GM23338 (cell line): Measurements from ENCODE around the gene RBPJ. TPM values are rescaled to one million over a fixed set of nuclear protein-coding genes. Genes with fewer than 3 reads are reported as not detected.

Experiments used
- ATAC-seq: fragments of 200-7000 bp; cut with Tn5 transposase; 3 replicates; pipeline ENCODE4 v1.9.1; 2020
- DNase-seq: peaks from one replicate; pipeline ENCODE4 v3.0.0-alpha.2; 2015; ENCODE audit warnings: low spot score
- H2AFZ ChIP-seq: fragments of 200-600 bp; sonication (generic); 2 replicates; pipeline ENCODE4 v1.8.0; 2016; ENCODE audit warnings: antibody characterized with exemption, mild to moderate bottlenecking, moderate library complexity
- H3F3A ChIP-seq: fragments of 200-600 bp; sonication (generic); replicated peaks from 2 replicates; pipeline ENCODE4 v1.8.0; 2017; ENCODE audit warnings: antibody characterized with exemption, mixed run types, low read depth
- H3K27ac ChIP-seq: fragments of 200-600 bp; sonication (generic); 2 replicates; pipeline ENCODE4 v1.6.1; 2016; ENCODE audit warnings: low read depth
- H3K27me3 ChIP-seq: fragments of 200-600 bp; sonication (generic); 2 replicates; pipeline ENCODE4 v1.8.0; 2016; ENCODE audit warnings: mild to moderate bottlenecking, mixed run types, moderate library complexity; ENCODE audit not compliant: insufficient read depth
- H3K36me3 ChIP-seq: fragments of 200-600 bp; sonication (generic); 2 replicates; pipeline ENCODE4 v1.8.0; 2016; ENCODE audit warnings: mild to moderate bottlenecking; ENCODE audit not compliant: insufficient read depth
- H3K4me1 ChIP-seq: fragments of 200-600 bp; sonication (generic); 2 replicates; pipeline ENCODE4 v1.8.0; 2016; ENCODE audit warnings: mild to moderate bottlenecking, moderate library complexity; ENCODE audit not compliant: insufficient read depth
- H3K4me2 ChIP-seq: fragments of 200-600 bp; sonication (generic); 2 replicates; pipeline ENCODE4 v1.7.1; 2017; ENCODE audit warnings: mixed run types
- H3K4me3 ChIP-seq: fragments of 200-600 bp; sonication (generic); 2 replicates; pipeline ENCODE4 v1.6.1; 2016; ENCODE audit warnings: mixed run types
- H3K79me2 ChIP-seq: fragments of 200-600 bp; sonication (generic); replicated peaks from 2 replicates; pipeline ENCODE4 v1.8.0; 2017; ENCODE audit warnings: mild to moderate bottlenecking; ENCODE audit not compliant: insufficient read depth
- H3K9me2 ChIP-seq: fragments of 200-600 bp; sonication (generic); 2 replicates; pipeline ENCODE4 v1.8.0; 2017; ENCODE audit not compliant: insufficient read depth
- H4K20me1 ChIP-seq: fragments of 200-600 bp; sonication (generic); replicated peaks from 2 replicates; pipeline ENCODE4 v1.8.0; 2017; ENCODE audit warnings: mild to moderate bottlenecking; ENCODE audit not compliant: insufficient read depth
- H3K27ac Mint-ChIP-seq: 2 replicates; pipeline ENCODE4 v1.8.0; 2020; ENCODE audit warnings: inconsistent platforms, mild to moderate bottlenecking, moderate library complexity, mixed read lengths
- H3K27me3 Mint-ChIP-seq: 3 replicates; pipeline ENCODE4 v1.8.0; 2022; ENCODE audit warnings: low read depth, mild to moderate bottlenecking, moderate library complexity, mixed read lengths, inconsistent platforms; ENCODE audit not compliant: insufficient read depth, poor library complexity
- H3K36me3 Mint-ChIP-seq: 3 replicates; pipeline ENCODE4 v1.8.0; 2021; ENCODE audit warnings: low read depth, mild to moderate bottlenecking, inconsistent platforms, moderate library complexity, mixed read lengths
- H3K4me1 Mint-ChIP-seq: 3 replicates; pipeline ENCODE4 v1.8.0; 2020; ENCODE audit warnings: mild to moderate bottlenecking, inconsistent platforms, mixed read lengths
- H3K4me3 Mint-ChIP-seq: 3 replicates; pipeline ENCODE4 v1.8.0; 2021; ENCODE audit warnings: moderate library complexity, mild to moderate bottlenecking, inconsistent platforms, mixed read lengths
- H3K9me3 Mint-ChIP-seq: 3 replicates; pipeline ENCODE4 v1.8.0; 2020; ENCODE audit warnings: moderate library complexity, mild to moderate bottlenecking, inconsistent platforms, mixed read lengths
- NANOG ChIP-seq: IDR thresholded peaks from 2 replicates; pipeline ENCODE4 v1.6.1; 2016; ENCODE audit warnings: antibody characterized with exemption, borderline replicate concordance
- POLR2AphosphoS5 ChIP-seq: IDR thresholded peaks from 2 replicates; pipeline ENCODE4 v1.6.1; 2016; ENCODE audit warnings: antibody characterized with exemption, low read depth
- STAT1 ChIP-seq: IDR thresholded peaks from one replicate; pipeline ENCODE4 v1.6.1; 2016; ENCODE audit warnings: antibody characterized with exemption; ENCODE audit not compliant: unreplicated experiment
- ZNF331 ChIP-seq: fragments of 250-450 bp; sonication (Bioruptor Pico); IDR thresholded peaks from 2 replicates; pipeline ENCODE4 v1.5.0; 2020; ENCODE audit warnings: low read depth, mild to moderate bottlenecking, moderate library complexity
- ZNF462 ChIP-seq: fragments of 250-450 bp; sonication (Bioruptor Pico); IDR thresholded peaks from 2 replicates; pipeline ENCODE4 v1.5.0; 2020; ENCODE audit warnings: mild to moderate bottlenecking, moderate library complexity
- polyA plus RNA-seq: library from polyadenylated mRNA; unstranded; fragments of >200 nt; fragmentation: Nextera tagmentation; extraction: Ambion mirVana; gene quantifications from 2 replicates; pipeline ENCODE4 v1.2.1, GENCODE V29; 2016
- total RNA-seq: library from RNA; depleted of rRNA; stranded (reverse); fragments of >200 nt; shearing (Covaris generic); gene quantifications from 2 replicates; pipeline ENCODE4 v1.2.3, GENCODE V29; 2014

Gene RBPJ
- total and polyA plus RNA-seq, 2 experiments from 2014 or later = 212 to 457 TPM

- TF ChIP-seq ZNF462 (CRISPR knock-in tag) (no peak), ZNF331 (CRISPR knock-in tag) (no peak), NANOG (no peak), STAT1 (no peak)
These were observed 59.0 kb downstream of the RBPJ start (continued) for GRCh38 chr4:26379837-26380236.

GRCh38 chr4:26380740-26381139 lies 59.9 kb downstream of the RBPJ start:
- Histone ChIP-seq H4K20me1 (peaks cover 61% of the 10 kb centered on the region), H3K27me3 (no peaks in the 10 kb centered on the region), H3K4me3 (no peak overlapping the region), H3K79me2 (peaks cover 97% of the 10 kb centered on the region), H3F3A (no peaks in the 10 kb centered on the region), H3K9me2 (no peaks in the 10 kb centered on the region), H3K4me2 (no peak overlapping the region), H3K36me3 (no peaks in the 10 kb centered on the region), H3K27ac (0 out of 2 replicates have a peak overlapping the region, but pooled peaks have one; percentile 27), H3K4me1 (peaks cover 29% of the 10 kb centered on the region), H2AFZ (no peak overlapping the region)
- no peak overlapping the region for H3K27ac Mint-ChIP-seq
- peaks cover 3% of the 10 kb centered on the region; the same call in 1 of the 3 replicates for H3K36me3 Mint-ChIP-seq
- peaks cover 2% of the 10 kb centered on the region for H3K27me3 Mint-ChIP-seq
- no peaks in the 10 kb centered on the region for H3K9me3 Mint-ChIP-seq
- no peak for TF ChIP-seq POLR2AphosphoS5
- TF ChIP-seq NANOG = no peak
- no peak for TF ChIP-seq STAT1
- ATAC-seq = no peak
- no peak for DNase-seq
- H3K4me3 Mint-ChIP-seq = no peak overlapping the region
- peaks cover 29% of the 10 kb centered on the region for H3K4me1 Mint-ChIP-seq
